Stimulated activated CD8-positive, alpha-beta memory T cell treated with anti-CD3 and anti-CD28 coated beads, Interleukin-12 subunit alpha, Interleukin-12 subunit beta, amount 100 ng/mL, for 4 hours (primary cell): ENCODE measurements around the gene HTRA2.
"Not testable (repeated sequence)": the region's sequence is repeated elsewhere in the genome, so short reads cannot be mapped to it uniquely, and the experiment has no call there.

Experiments
- DNase-seq: peaks from one replicate; pipeline ENCODE4 v3.0.0-alpha.2; 2020; ENCODE audit warnings: low read depth

HTRA2 gene

GRCh38 chr2:74529357-74530238 lies at the start of gene HTRA2, which contains the start of gene AUP1:
Gene HTRA2 (plus strand): TSS chr2:74529933. CDS start chr2:74530007, 74 bp downstream.
Gene AUP1 (minus strand): TSS chr2:74529706. CDS start chr2:74529629, 77 bp downstream.
- DNase-seq, result peak; percentile 78

GRCh38 chr2:74481431-74481830 lies 48.3 kb upstream of the HTRA2 start:
- no peak for DNase-seq

- DNase-seq, result no peak
These were observed 47.6 kb upstream of the HTRA2 start for GRCh38 chr2:74481961-74482800.

GRCh38 chr2:74482801-74483674 lies 46.7 kb upstream of the HTRA2 start, which contains the start of the genes CCDC142 and TTC31:
Gene CCDC142 (minus strand): TSS chr2:74482998. CDS start chr2:74482837, 161 bp downstream.
Gene TTC31 (plus strand): TSS chr2:74483081. CDS start chr2:74483096, 15 bp downstream.
- DNase-seq, result peak; percentile 81

- DNase-seq, result not testable (repeated sequence)
These were observed 46.0 kb upstream of the HTRA2 start for GRCh38 chr2:74483675-74484164.

- no peak for DNase-seq
These were observed 43.6 kb upstream of the HTRA2 start for GRCh38 chr2:74486141-74486540.

- no peak for DNase-seq
These were observed 40.9 kb upstream of the HTRA2 start for GRCh38 chr2:74488643-74489481.

GRCh38 chr2:74489906-74490305 lies 39.8 kb upstream of the HTRA2 start:
- DNase-seq, result no peak

GRCh38 chr2:74491648-74492544 lies 37.8 kb upstream of the HTRA2 start:
- no peak for DNase-seq

- no peak for DNase-seq
These were observed 36.2 kb upstream of the HTRA2 start for GRCh38 chr2:74493546-74493945.

- no peak for DNase-seq
These were observed 34.3 kb upstream of the HTRA2 start for GRCh38 chr2:74495440-74495839.

GRCh38 chr2:74496997-74497776 lies 32.5 kb upstream of the HTRA2 start:
- no peak for DNase-seq

- DNase-seq, result no peak
These were observed 31.8 kb upstream of the HTRA2 start for GRCh38 chr2:74497777-74498499.

- no peak for DNase-seq
These were observed 31.1 kb upstream of the HTRA2 start for GRCh38 chr2:74498500-74499266.

GRCh38 chr2:74499267-74499939 lies 30.3 kb upstream of the HTRA2 start, which contains the start of gene LBX2:
Gene LBX2 (minus strand): TSS chr2:74499603. CDS start chr2:74499537, 66 bp downstream.
- no peak for DNase-seq

- no peak for DNase-seq
These were observed 29.7 kb upstream of the HTRA2 start for GRCh38 chr2:74499940-74500577.
